ENCODE results near the gene DENND1A.
"Not testable (repeated sequence)": the region's sequence is repeated elsewhere in the genome, so short reads cannot be mapped to it uniquely, and the experiment has no call there.

The DENND1A gene, protein sequence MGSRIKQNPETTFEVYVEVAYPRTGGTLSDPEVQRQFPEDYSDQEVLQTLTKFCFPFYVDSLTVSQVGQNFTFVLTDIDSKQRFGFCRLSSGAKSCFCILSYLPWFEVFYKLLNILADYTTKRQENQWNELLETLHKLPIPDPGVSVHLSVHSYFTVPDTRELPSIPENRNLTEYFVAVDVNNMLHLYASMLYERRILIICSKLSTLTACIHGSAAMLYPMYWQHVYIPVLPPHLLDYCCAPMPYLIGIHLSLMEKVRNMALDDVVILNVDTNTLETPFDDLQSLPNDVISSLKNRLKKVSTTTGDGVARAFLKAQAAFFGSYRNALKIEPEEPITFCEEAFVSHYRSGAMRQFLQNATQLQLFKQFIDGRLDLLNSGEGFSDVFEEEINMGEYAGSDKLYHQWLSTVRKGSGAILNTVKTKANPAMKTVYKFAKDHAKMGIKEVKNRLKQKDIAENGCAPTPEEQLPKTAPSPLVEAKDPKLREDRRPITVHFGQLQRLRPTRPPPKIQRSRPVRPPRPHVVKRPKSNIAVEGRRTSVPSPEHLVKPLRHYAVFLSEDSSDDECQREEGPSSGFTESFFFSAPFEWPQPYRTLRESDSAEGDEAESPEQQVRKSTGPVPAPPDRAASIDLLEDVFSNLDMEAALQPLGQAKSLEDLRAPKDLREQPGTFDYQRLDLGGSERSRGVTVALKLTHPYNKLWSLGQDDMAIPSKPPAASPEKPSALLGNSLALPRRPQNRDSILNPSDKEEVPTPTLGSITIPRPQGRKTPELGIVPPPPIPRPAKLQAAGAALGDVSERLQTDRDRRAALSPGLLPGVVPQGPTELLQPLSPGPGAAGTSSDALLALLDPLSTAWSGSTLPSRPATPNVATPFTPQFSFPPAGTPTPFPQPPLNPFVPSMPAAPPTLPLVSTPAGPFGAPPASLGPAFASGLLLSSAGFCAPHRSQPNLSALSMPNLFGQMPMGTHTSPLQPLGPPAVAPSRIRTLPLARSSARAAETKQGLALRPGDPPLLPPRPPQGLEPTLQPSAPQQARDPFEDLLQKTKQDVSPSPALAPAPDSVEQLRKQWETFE

GRCh38 chr9:123929870-123930831, at the start of gene DENND1A:
Gene DENND1A (minus strand): TSS chr9:123930126. CDS start chr9:123929905, 221 bp downstream.
- peak; percentile 67 to 73 for DNase-seq (ENCODE audit: low read depth in 2 of 2)

DNA sequence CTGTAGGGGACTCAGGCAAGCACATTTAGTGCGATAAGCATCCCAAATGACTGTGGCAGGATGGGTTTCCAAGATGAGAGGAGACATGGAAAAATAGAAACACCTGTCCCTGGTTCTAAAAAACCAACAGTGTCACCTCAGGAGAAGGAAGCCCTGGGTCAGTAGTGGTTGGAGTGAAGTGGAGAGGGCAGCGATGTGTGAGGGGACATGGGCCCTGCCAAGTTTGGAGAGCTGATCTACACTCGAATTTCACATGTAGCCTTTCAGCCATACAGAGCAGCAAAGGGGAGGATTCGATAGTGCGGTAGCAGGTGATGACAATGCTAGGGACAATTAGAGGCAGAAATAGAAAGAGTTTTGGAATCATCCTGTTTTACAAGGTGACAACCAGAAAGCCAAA, 49.1 kb upstream of the DENND1A start:
- DNase-seq (ENCODE audit: low read depth in 2 of 2) = no peak

GRCh38 chr9:123976579-123976978, 46.7 kb upstream of the DENND1A start:
- not testable (repeated sequence) for DNase-seq (ENCODE audit: low read depth in 2 of 2)

GRCh38 chr9:123975871-123976270, 45.9 kb upstream of the DENND1A start:
- no peak for DNase-seq (ENCODE audit: low read depth in 2 of 2)

GRCh38 chr9:123974471-123974870, 44.5 kb upstream of the DENND1A start:
- no peak for DNase-seq (ENCODE audit: low read depth in 2 of 2)

GRCh38 chr9:123973590-123974223, 43.8 kb upstream of the DENND1A start:
- DNase-seq (ENCODE audit: low read depth in 2 of 2) = no peak

DNA sequence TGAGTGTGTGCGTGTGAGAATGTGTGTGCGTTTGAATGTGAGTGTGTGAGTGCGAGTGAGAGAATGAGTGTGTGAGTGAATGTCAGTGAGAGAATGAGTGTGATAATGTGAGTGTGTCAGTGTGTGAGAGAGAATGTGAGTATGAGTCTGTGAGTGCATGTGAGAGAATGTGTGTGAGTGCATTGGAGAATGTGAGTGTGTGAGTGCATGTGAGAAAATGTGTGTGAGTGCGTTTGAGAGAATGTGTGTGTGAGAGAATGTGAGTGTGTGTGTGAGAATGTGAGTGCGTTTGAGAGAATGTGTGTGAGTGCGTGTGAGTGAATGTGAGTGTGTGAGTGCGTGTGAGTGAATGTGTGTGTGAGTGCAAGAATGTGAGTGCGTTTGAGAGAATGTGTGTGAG, 42.7 kb upstream of the DENND1A start:
- no peak for DNase-seq (ENCODE audit: low read depth in 2 of 2)

DNA sequence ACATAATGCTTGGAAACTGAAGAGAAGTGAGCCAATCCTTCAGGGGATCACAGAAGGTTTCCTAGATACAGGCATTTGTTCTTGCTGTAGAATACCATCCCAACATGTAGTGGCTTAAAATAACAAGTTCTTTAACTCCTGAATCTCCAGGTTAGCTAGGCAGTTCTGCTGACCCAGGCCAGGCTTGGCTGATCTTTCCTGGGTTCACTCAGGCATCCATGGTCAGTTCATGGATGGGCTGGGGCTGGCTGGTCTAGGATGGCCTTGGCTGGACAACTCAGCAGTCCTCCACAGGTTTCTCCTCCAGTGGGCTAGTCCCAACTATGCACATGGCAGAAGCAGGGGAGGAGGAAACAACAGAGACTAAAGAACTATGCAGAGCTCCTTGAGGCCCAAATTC, 37.4 kb upstream of the DENND1A start:
- no peak for DNase-seq (ENCODE audit: low read depth in 2 of 2)

DNA sequence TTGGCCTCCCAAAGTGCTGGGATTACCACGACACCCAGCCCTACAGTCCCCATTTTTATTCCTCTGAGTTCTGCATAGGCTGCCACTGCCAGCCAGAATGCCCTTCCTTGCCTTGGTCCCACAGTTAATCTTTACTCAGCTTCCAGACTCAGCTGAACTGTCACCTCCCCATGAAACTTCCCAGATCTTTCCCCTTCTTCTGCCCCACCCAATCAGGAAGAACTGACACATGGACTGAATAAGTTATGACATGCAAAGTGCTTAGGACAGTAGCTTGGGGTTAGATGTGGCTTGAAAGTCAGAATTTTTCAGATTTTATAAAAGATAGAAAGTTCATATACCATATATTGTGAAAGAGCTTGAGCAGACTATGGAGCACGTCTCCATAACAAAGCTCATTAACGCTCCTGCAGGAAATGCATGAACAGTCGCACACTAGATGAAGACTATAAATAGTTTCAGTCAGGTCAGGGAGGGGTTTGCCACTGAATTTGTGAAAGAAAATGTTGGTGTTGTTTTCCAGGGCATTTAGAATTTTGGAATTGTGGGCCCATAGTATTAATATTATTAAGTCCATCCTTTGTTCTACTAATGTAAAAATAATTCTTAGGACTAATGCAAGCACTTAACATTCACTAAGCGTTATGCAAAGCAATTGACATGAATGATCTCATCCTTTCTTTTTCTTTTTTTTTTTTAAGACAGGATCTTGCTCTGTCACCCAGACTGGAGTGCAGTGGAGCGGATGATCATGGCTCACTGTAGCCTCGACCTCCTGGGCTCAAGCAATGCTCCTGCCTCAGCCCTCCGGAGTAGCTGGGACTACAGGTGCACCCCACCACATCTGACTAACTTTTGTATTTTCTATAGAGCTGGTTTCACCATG, 36.1 kb upstream of the DENND1A start:
- DNase-seq (ENCODE audit: low read depth in 2 of 2) = no peak

- no peak for DNase-seq (ENCODE audit: low read depth in 2 of 2)
These were observed 34.8 kb upstream of the DENND1A start for GRCh38 chr9:123964761-123965160.

- no peak for DNase-seq (ENCODE audit: low read depth in 2 of 2)
These were observed 31.0 kb upstream of the DENND1A start for GRCh38 chr9:123960965-123961364.

GRCh38 chr9:123960366-123960765, 30.4 kb upstream of the DENND1A start:
- DNase-seq (ENCODE audit: low read depth in 2 of 2) = no peak

GRCh38 chr9:123959787-123960186, 29.9 kb upstream of the DENND1A start:
- DNase-seq (ENCODE audit: low read depth in 2 of 2) = no peak

DNA sequence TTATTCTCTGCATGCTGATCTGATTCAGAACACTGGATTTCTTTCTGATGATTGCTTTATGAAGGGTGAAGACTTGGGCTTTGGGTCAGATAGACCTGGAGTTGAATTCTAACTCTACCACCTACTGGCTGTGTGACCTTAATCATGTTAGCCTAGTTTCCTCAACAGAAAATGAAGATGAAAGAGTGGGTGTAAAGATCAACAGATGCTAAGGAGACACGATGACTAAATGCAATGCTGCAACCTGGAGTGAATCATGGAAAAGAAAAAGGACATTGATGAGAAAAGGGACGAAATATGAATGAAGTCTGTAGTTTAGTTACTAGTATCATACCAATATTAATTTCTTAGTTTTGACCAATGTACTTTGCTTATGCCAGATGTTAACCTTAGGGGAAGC, 27.8 kb upstream of the DENND1A start:
- no peak for DNase-seq (ENCODE audit: low read depth in 2 of 2)

- no peak for DNase-seq (ENCODE audit: low read depth in 2 of 2)
These were observed 27.3 kb upstream of the DENND1A start for GRCh38 chr9:123957168-123957721.

GRCh38 chr9:123955637-123956036, 25.7 kb upstream of the DENND1A start:
- DNase-seq (ENCODE audit: low read depth in 2 of 2) = no peak

- no peak for DNase-seq (ENCODE audit: low read depth in 2 of 2)
These were observed 24.8 kb upstream of the DENND1A start for GRCh38 chr9:123954518-123955280.

DNA sequence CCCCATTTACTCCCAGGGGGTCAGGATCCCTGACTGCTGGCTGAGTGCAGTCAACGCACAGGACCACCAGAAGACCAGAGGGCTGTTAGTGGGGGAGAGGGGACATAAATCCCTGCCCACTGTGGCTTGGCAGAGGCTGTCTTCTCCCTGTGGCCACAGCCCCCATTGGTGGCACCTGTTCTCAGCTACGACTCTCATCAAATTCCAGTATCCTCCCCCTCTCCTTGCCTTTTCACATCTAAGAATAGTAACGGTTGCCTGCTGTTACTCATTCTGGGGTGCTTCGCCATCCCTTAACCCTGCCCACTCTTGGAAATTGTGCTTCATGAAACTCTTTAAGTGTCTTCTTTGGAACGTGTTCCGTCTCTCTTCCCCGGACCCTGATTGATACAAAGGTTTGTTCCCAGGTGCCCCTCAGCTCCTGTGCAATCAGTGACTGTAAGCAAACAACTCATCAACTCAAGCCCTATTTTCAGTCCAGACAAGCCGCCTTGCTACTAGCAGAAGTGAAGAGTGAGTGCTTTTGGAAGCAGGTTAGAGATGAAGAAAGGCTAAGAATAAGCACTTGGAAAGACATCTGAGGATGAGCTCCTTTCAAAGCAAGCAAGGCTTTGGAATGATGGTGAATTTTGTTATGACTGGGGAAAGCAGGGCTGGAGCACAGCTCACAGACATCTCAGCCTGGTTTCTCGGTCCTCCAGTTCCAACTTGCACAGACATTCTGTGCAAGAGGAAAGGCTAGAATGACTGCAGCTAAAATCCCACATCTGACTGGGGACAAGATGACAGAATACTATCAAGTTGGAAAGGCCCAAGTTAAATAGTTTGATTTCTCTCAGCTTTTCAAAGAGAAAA, 22.9 kb upstream of the DENND1A start:
- DNase-seq (ENCODE audit: low read depth in 2 of 2) = no peak
